Measurements from ENCODE around the gene WIPF1. TPM values are rescaled to one million over a fixed set of nuclear protein-coding genes. Genes with fewer than 3 reads are reported as not detected.

Gene WIPF1
- total RNA-seq, 3 donors from 2014 or later (not counting 1 experiment from before 2014, with no cell fraction given): 508 to 640 (median 555) TPM

GRCh38 chr2:174635015-174635593, 37.5 kb upstream of the WIPF1 start:
- H3K4me1 ChIP-seq (ENCODE audit: control insufficient read depth, insufficient read depth, low read length): peaks cover 30% of the 10 kb centered on the region
- H3K36me3 Mint-ChIP-seq: no peaks in the 10 kb centered on the region
- peaks cover 8% of the 10 kb centered on the region for H3K36me3 ChIP-seq (ENCODE audit: control insufficient read depth, insufficient read depth, low read length)
- 56% methylated on average over 3 of the region's 3 CpGs for WGBS (ENCODE audit: insufficient coverage)
- DNase-seq (peak in 1 of 2 donors; percentile 78), ATAC-seq (peak; percentile 7 to 36 (median 31))
- H3K27ac Mint-ChIP-seq: peak overlapping the region; percentile 95 to 98
- no peaks in the 10 kb centered on the region for H3K27me3 ChIP-seq (ENCODE audit: control insufficient read depth, insufficient read depth, low read length)
- intact Hi-C loops (cut with micrococcal nuclease): loop anchor here (2.0 kb wide), 2 partner anchors 38 to 48 kb away; partner anchors contain the start of gene WIPF1
- peak overlapping the region; percentile 98 for H3K4me3 Mint-ChIP-seq
- H3K4me1 Mint-ChIP-seq: peaks cover 60 to 63% of the 10 kb centered on the region in 2 donors
- no peak for TF ChIP-seq CTCF (IDR thresholded peaks at IDR 0.05)
- H3K27me3 Mint-ChIP-seq (ENCODE audit: low read depth in 2 of 2): no peaks in the 10 kb centered on the region
- H3K9me3 Mint-ChIP-seq: no peaks in the 10 kb centered on the region
- H3K4me3 ChIP-seq (ENCODE audit: low read length): no peak overlapping the region
- no peaks in the 10 kb centered on the region for H3K9me3 ChIP-seq (ENCODE audit: control insufficient read depth, insufficient read depth, low read length)
- H3K27ac ChIP-seq (ENCODE audit: low read length): peak overlapping the region; percentile 83

GRCh38 chr2:174634130-174635014, 36.8 kb upstream of the WIPF1 start:
- peak overlapping the region; percentile 65 for H3K4me3 ChIP-seq (ENCODE audit: low read length)
- no peaks in the 10 kb centered on the region for H3K27me3 ChIP-seq (ENCODE audit: control insufficient read depth, insufficient read depth, low read length)
- Mint-ChIP-seq H3K9me3 (no peaks in the 10 kb centered on the region), H3K27me3 (ENCODE audit: low read depth in 2 of 2) (no peaks in the 10 kb centered on the region), H3K36me3 (no peaks in the 10 kb centered on the region), H3K27ac (peak overlapping the region; percentile 95 to 98), H3K4me3 (peak overlapping the region; percentile 98), H3K4me1 (peaks cover 62 to 63% of the 10 kb centered on the region in 2 donors)
- WGBS (ENCODE audit: insufficient coverage): 2% methylated on average over 13 of the region's 13 CpGs
- intact Hi-C loops (cut with micrococcal nuclease): loop anchor here (1.0 to 2.0 kb wide), 3 partner anchors 38 to 56 kb away; partner anchors contain the start of gene WIPF1
- H3K9me3 ChIP-seq (ENCODE audit: control insufficient read depth, insufficient read depth, low read length): no peaks in the 10 kb centered on the region
- peak; percentile 39 to 79 for DNase-seq
- peak overlapping the region; percentile 83 for H3K27ac ChIP-seq (ENCODE audit: low read length)
- peak; percentile 71 to 85 (median 72) for ATAC-seq
- TF ChIP-seq CTCF (IDR thresholded peaks at IDR 0.05): no peak
- peaks cover 30% of the 10 kb centered on the region for H3K4me1 ChIP-seq (ENCODE audit: control insufficient read depth, insufficient read depth, low read length)
- H3K36me3 ChIP-seq (ENCODE audit: control insufficient read depth, insufficient read depth, low read length): peaks cover 11% of the 10 kb centered on the region

- peak in 1 of 2 donors; percentile 38 for DNase-seq
- Mint-ChIP-seq H3K4me1 (peaks cover 67 to 68% of the 10 kb centered on the region in 2 donors), H3K36me3 (no peaks in the 10 kb centered on the region), H3K27ac (peak overlapping the region; percentile 95 to 98), H3K4me3 (peak overlapping the region; percentile 98), H3K9me3 (no peaks in the 10 kb centered on the region), H3K27me3 (ENCODE audit: low read depth in 2 of 2) (no peaks in the 10 kb centered on the region)
- TF ChIP-seq CTCF (IDR thresholded peaks at IDR 0.05): no peak
- peaks cover 30% of the 10 kb centered on the region for H3K4me1 ChIP-seq (ENCODE audit: control insufficient read depth, insufficient read depth, low read length)
- intact Hi-C loops (cut with micrococcal nuclease): no loop called here
- H3K27ac ChIP-seq (ENCODE audit: low read length): peak overlapping the region; percentile 83
- ATAC-seq: no peak
- H3K36me3 ChIP-seq (ENCODE audit: control insufficient read depth, insufficient read depth, low read length): peaks cover 18% of the 10 kb centered on the region
- no peaks in the 10 kb centered on the region for H3K27me3 ChIP-seq (ENCODE audit: control insufficient read depth, insufficient read depth, low read length)
- WGBS (ENCODE audit: insufficient coverage): under 1% methylated on average over 6 of the region's 8 CpGs
- H3K9me3 ChIP-seq (ENCODE audit: control insufficient read depth, insufficient read depth, low read length): no peaks in the 10 kb centered on the region
- H3K4me3 ChIP-seq (ENCODE audit: low read length): peak overlapping the region; percentile 65
Observed at GRCh38 chr2:174633623-174633930, 36.0 kb upstream of the WIPF1 start.
